SK-N-SH treated with all-trans-retinoic acid at 6 μM for 48 hours (cell line): Measurements from ENCODE around the gene PSMD6.

Experiments
- ATAC-seq: fragments of 200-7000 bp; cut with Tn5 transposase; 3 replicates; pipeline ENCODE4 v1.9.1; 2020; ENCODE audit warnings: mild to moderate bottlenecking, moderate library complexity
- CSDC2 ChIP-seq: fragments of 250-450 bp; sonication (Bioruptor Pico); IDR thresholded peaks from 2 replicates; pipeline ENCODE4 v1.5.0; 2020; ENCODE audit warnings: mild to moderate bottlenecking, moderate library complexity
- ISL1 ChIP-seq: fragments of 250-450 bp; sonication (Bioruptor Pico); IDR thresholded peaks from 2 replicates; pipeline ENCODE4 v2.1.2; 2022; ENCODE audit warnings: mild to moderate bottlenecking, moderate library complexity
- OSR1 ChIP-seq: fragments of 250-450 bp; sonication (Bioruptor Pico); IDR thresholded peaks from 2 replicates; pipeline ENCODE4 v1.8.0; 2022; ENCODE audit warnings: moderate library complexity, mild to moderate bottlenecking, inconsistent platforms
- PPARA ChIP-seq: fragments of 250-450 bp; sonication (Bioruptor Pico); IDR thresholded peaks from 2 replicates; pipeline ENCODE4 v1.5.0; 2020; ENCODE audit warnings: mild to moderate bottlenecking, borderline replicate concordance
- RARB ChIP-seq: fragments of 250-450 bp; sonication (Bioruptor Pico); IDR thresholded peaks from 2 replicates; pipeline ENCODE4 v1.8.0; 2021; ENCODE audit warnings: mild to moderate bottlenecking, moderate library complexity
- TCF4 ChIP-seq: fragments of 250-450 bp; sonication (Bioruptor Pico); IDR thresholded peaks from 2 replicates; pipeline ENCODE4 v1.8.0; 2021; ENCODE audit warnings: mild to moderate bottlenecking, moderate library complexity, borderline replicate concordance
- ZFP3 ChIP-seq: fragments of 250-450 bp; sonication (Bioruptor Pico); IDR thresholded peaks from 2 replicates; pipeline ENCODE4 v1.5.0; 2020; ENCODE audit warnings: mild to moderate bottlenecking, moderate library complexity
- ZFP30 ChIP-seq: fragments of 450-650 bp; formaldehyde crosslinking; IDR thresholded peaks from 2 replicates; pipeline ENCODE4 v1.5.0; 2022; ENCODE audit warnings: mild to moderate bottlenecking, moderate library complexity
- ZNF565 ChIP-seq: fragments of 450-650 bp; formaldehyde crosslinking; conservative IDR thresholded peaks from 2 replicates; pipeline ENCODE4 v1.5.0; 2020; ENCODE audit warnings: low read depth, mild to moderate bottlenecking, moderate library complexity
- ZNF8 ChIP-seq: fragments of 450-650 bp; formaldehyde crosslinking; IDR thresholded peaks from 2 replicates; pipeline ENCODE4 v1.5.0; 2020; ENCODE audit warnings: mild to moderate bottlenecking, moderate library complexity
- TF ChIP-seq, protein P1 (sequence below): fragments of 250-450 bp; sonication (Bioruptor Pico); IDR thresholded peaks from 2 replicates; pipeline ENCODE4 v1.8.0; 2020; ENCODE audit warnings: mild to moderate bottlenecking, moderate library complexity, borderline replicate concordance
- TF ChIP-seq, protein P2 (sequence below): fragments of 250-450 bp; sonication (Bioruptor Pico); IDR thresholded peaks from 2 replicates; pipeline ENCODE4 v1.5.1; 2020; ENCODE audit warnings: low read depth, mild to moderate bottlenecking, moderate library complexity
- TF ChIP-seq, protein P3 (sequence below): fragments of 250-450 bp; sonication (Bioruptor Pico); IDR thresholded peaks from 2 replicates; pipeline ENCODE4 v1.5.1; 2021; ENCODE audit warnings: mild to moderate bottlenecking, moderate library complexity
- TF ChIP-seq, protein P4 (sequence below): fragments of 250-450 bp; sonication (Bioruptor Pico); IDR thresholded peaks from 2 replicates; pipeline ENCODE4 v1.8.0; 2021; ENCODE audit warnings: low read depth, mild to moderate bottlenecking, moderate library complexity, borderline replicate concordance

The PSMD6 gene

DNA sequence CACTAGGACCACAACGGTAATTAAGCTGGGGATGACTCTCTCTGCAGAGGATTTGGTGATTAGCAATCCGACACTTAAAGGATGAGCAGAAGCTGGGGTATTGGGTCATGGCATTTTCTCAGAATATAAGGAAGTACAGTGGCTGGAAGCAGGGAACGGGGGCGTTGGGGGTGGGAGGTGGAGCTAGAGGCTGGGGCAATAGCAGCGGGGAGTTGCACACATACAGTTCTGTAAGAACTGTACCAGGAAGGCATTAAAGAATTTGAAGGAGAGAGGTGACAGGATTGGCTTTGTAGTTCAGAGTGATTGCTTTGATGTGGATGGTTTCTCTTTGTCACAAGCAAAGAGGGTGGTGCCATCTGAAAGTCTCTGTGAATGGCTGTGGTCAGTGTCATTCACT lies 28.2 kb downstream of the PSMD6 start (continued):
- TF ChIP-seq RARB = no peak
- TF ChIP-seq, protein P1, sequence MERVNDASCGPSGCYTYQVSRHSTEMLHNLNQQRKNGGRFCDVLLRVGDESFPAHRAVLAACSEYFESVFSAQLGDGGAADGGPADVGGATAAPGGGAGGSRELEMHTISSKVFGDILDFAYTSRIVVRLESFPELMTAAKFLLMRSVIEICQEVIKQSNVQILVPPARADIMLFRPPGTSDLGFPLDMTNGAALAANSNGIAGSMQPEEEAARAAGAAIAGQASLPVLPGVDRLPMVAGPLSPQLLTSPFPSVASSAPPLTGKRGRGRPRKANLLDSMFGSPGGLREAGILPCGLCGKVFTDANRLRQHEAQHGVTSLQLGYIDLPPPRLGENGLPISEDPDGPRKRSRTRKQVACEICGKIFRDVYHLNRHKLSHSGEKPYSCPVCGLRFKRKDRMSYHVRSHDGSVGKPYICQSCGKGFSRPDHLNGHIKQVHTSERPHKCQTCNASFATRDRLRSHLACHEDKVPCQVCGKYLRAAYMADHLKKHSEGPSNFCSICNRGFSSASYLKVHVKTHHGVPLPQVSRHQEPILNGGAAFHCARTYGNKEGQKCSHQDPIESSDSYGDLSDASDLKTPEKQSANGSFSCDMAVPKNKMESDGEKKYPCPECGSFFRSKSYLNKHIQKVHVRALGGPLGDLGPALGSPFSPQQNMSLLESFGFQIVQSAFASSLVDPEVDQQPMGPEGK = no peak
- TF ChIP-seq ZFP30 (CRISPR knock-in tag) = no peak
- TF ChIP-seq ISL1 = no peak
- no peak for TF ChIP-seq CSDC2 (CRISPR knock-in tag)
- TF ChIP-seq, protein P2, sequence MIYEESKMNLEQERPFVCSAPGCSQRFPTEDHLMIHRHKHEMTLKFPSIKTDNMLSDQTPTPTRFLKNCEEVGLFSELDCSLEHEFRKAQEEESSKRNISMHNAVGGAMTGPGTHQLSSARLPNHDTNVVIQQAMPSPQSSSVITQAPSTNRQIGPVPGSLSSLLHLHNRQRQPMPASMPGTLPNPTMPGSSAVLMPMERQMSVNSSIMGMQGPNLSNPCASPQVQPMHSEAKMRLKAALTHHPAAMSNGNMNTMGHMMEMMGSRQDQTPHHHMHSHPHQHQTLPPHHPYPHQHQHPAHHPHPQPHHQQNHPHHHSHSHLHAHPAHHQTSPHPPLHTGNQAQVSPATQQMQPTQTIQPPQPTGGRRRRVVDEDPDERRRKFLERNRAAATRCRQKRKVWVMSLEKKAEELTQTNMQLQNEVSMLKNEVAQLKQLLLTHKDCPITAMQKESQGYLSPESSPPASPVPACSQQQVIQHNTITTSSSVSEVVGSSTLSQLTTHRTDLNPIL (CRISPR knock-in tag) = no peak
- no peak for TF ChIP-seq ZFP3 (CRISPR knock-in tag)
- TF ChIP-seq, protein P3, sequence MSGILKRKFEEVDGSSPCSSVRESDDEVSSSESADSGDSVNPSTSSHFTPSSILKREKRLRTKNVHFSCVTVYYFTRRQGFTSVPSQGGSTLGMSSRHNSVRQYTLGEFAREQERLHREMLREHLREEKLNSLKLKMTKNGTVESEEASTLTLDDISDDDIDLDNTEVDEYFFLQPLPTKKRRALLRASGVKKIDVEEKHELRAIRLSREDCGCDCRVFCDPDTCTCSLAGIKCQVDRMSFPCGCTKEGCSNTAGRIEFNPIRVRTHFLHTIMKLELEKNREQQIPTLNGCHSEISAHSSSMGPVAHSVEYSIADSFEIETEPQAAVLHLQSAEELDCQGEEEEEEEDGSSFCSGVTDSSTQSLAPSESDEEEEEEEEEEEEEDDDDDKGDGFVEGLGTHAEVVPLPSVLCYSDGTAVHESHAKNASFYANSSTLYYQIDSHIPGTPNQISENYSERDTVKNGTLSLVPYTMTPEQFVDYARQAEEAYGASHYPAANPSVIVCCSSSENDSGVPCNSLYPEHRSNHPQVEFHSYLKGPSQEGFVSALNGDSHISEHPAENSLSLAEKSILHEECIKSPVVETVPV (CRISPR knock-in tag) = no peak

DNA sequence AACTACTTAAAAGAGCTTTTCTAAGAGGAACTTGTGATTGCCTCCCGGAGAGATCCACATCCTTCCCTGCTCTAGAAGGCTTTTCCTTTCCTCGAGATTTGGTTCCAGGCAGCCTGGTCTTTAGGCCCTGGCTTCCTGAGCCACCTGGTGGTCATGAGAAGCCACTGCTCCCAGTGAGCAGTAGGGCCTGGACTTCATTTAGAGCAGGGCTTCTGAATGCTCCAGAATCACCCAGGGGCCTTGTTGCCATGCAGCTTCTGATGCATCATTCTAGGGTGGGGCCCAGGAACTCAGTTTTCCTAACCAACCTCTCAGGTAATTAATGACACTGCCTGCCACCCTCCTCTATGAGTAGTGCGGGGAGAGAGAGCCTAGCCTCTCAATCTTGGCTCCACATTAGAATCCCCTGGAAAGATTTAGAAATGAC lies 29.6 kb downstream of the PSMD6 start:
- ATAC-seq = peak; percentile 99
- TF ChIP-seq, protein P2 (CRISPR knock-in tag) = no peak
- TF ChIP-seq TCF4 (CRISPR knock-in tag) (no peak), ZNF8 (CRISPR knock-in tag) (no peak)

DNA sequence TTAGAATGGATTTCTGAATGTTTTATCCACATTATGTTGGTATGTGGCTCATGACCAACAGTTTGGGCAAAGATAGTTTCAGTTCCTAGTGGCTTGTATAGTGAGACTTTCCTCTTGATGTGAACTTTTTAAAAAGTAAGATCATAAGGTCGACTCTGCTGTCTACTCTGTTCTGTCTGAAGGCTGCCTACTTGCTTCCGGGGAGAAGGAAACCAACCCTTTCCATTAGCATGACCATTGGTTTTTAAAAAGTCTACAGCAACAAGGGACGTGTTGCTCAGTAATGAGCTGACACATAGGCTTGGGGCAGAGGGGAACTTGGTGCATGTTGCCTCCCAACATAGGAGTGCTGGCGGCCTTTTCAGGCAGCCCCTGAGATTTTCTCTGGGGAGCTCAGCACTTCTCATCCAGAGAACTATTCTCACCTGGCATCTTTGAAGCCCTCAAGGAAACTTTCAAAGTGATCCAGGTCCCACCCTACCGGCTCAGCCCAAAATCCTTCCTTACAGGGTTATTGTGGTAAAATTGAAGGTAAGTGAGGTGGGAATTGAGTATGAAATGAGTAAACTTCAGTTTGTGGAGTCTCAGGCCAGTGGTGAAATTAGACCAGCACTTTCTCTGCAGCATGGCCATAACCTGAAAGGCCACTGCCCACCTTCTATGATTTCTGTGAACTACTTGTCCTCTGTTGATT lies 30.6 kb downstream of the PSMD6 start:
- no peak for TF ChIP-seq PPARA (CRISPR knock-in tag)
- no peak for TF ChIP-seq ZNF565 (CRISPR knock-in tag)
- TF ChIP-seq TCF4 (CRISPR knock-in tag) = no peak
- TF ChIP-seq, protein P1 = no peak
- TF ChIP-seq, protein P2 (CRISPR knock-in tag) = no peak
- TF ChIP-seq ZNF8 (CRISPR knock-in tag) = no peak
- no peak for TF ChIP-seq OSR1 (CRISPR knock-in tag)
- TF ChIP-seq, protein P4, sequence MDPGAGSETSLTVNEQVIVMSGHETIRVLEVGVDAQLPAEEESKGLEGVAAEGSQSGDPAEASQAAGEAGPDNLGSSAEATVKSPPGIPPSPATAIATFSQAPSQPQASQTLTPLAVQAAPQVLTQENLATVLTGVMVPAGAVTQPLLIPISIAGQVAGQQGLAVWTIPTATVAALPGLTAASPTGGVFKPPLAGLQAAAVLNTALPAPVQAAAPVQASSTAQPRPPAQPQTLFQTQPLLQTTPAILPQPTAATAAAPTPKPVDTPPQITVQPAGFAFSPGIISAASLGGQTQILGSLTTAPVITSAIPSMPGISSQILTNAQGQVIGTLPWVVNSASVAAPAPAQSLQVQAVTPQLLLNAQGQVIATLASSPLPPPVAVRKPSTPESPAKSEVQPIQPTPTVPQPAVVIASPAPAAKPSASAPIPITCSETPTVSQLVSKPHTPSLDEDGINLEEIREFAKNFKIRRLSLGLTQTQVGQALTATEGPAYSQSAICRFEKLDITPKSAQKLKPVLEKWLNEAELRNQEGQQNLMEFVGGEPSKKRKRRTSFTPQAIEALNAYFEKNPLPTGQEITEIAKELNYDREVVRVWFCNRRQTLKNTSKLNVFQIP (CRISPR knock-in tag) = no peak
- TF ChIP-seq, protein P3 (CRISPR knock-in tag) = no peak
- no peak for ATAC-seq
